ENCODE results near the gene GLP2R. TPM values are rescaled to one million over a fixed set of nuclear protein-coding genes. Genes with fewer than 3 reads are reported as not detected.

The GLP2R gene
- total RNA-seq, 3 donors from 2014 or later, result 2.0 to 4.2 (median 3.7) TPM

- no peak overlapping the region for H3K4me3 ChIP-seq
- DNase-seq (ENCODE audit: low spot score in 2 of 2), result no peak
- H3K27ac ChIP-seq, result no peak overlapping the region
- H3K9me3 ChIP-seq, result no peaks in the 10 kb centered on the region
- H3K4me1 ChIP-seq, result no peaks in the 10 kb centered on the region
- H3K36me3 ChIP-seq, result no peaks in the 10 kb centered on the region
- intact Hi-C loops (cut with DNase I; ENCODE audit: low total_unique reads), result no loop called here
- H3K27me3 ChIP-seq, result no peaks in the 10 kb centered on the region
- TF ChIP-seq CTCF (IDR thresholded peaks at IDR 0.05) (no peak), POLR2AphosphoS5 (IDR thresholded peaks at IDR 0.05) (no peak), POLR2A (IDR thresholded peaks at IDR 0.05) (no peak)
These were observed 14.2 kb upstream of the GLP2R start for GRCh38 chr17:9811537-9811936.

GRCh38 chr17:9813166-9813565 lies 12.6 kb upstream of the GLP2R start:
- no peaks in the 10 kb centered on the region for H3K27me3 ChIP-seq
- no peak overlapping the region for H3K27ac ChIP-seq
- H3K36me3 ChIP-seq, result no peaks in the 10 kb centered on the region
- intact Hi-C loops (cut with DNase I; ENCODE audit: low total_unique reads), result no loop called here
- H3K9me3 ChIP-seq, result no peaks in the 10 kb centered on the region
- H3K4me1 ChIP-seq, result no peaks in the 10 kb centered on the region
- TF ChIP-seq POLR2AphosphoS5 (IDR thresholded peaks at IDR 0.05) (no peak), CTCF (IDR thresholded peaks at IDR 0.05) (no peak)
- H3K4me3 ChIP-seq, result no peak overlapping the region
- DNase-seq (ENCODE audit: low spot score in 2 of 2), result no peak

- Histone ChIP-seq H3K27me3 (no peaks in the 10 kb centered on the region), H3K36me3 (no peaks in the 10 kb centered on the region), H3K9me3 (no peaks in the 10 kb centered on the region), H3K4me3 (no peak overlapping the region), H3K4me1 (no peaks in the 10 kb centered on the region), H3K27ac (no peak overlapping the region)
- intact Hi-C loops (cut with DNase I; ENCODE audit: low total_unique reads), result no loop called here
- TF ChIP-seq POLR2AphosphoS5 (IDR thresholded peaks at IDR 0.05) (no peak), CTCF (IDR thresholded peaks at IDR 0.05) (no peak), POLR2A (IDR thresholded peaks at IDR 0.05) (no peak)
- DNase-seq (ENCODE audit: low spot score in 2 of 2), result no peak
These were observed 11.3 kb upstream of the GLP2R start for GRCh38 chr17:9814337-9814945.

- H3K4me3 ChIP-seq, result no peak overlapping the region
- intact Hi-C loops (cut with DNase I; ENCODE audit: low total_unique reads), result no loop called here
- no peak overlapping the region for H3K27ac ChIP-seq
- no peaks in the 10 kb centered on the region for H3K4me1 ChIP-seq
- no peaks in the 10 kb centered on the region for H3K9me3 ChIP-seq
- no peak for DNase-seq (ENCODE audit: low spot score in 2 of 2)
- TF ChIP-seq POLR2AphosphoS5 (IDR thresholded peaks at IDR 0.05) (no peak), POLR2A (IDR thresholded peaks at IDR 0.05) (no peak), CTCF (IDR thresholded peaks at IDR 0.05) (no peak)
- H3K27me3 ChIP-seq, result no peaks in the 10 kb centered on the region
- H3K36me3 ChIP-seq, result no peaks in the 10 kb centered on the region
These were observed 9.3 kb upstream of the GLP2R start for GRCh38 chr17:9816472-9816871.

- H3K4me3 ChIP-seq, result no peak overlapping the region
- TF ChIP-seq CTCF (IDR thresholded peaks at IDR 0.05) (no peak), POLR2AphosphoS5 (IDR thresholded peaks at IDR 0.05) (no peak), POLR2A (IDR thresholded peaks at IDR 0.05) (no peak)
- H3K4me1 ChIP-seq, result no peaks in the 10 kb centered on the region
- peak in 1 of 2 donors; percentile 33 for DNase-seq (ENCODE audit: low spot score in 2 of 2)
- no peak overlapping the region for H3K27ac ChIP-seq
- H3K36me3 ChIP-seq, result no peaks in the 10 kb centered on the region
- H3K9me3 ChIP-seq, result no peaks in the 10 kb centered on the region
- no peaks in the 10 kb centered on the region for H3K27me3 ChIP-seq
- intact Hi-C loops (cut with DNase I; ENCODE audit: low total_unique reads), result no loop called here
These were observed 8.6 kb upstream of the GLP2R start for GRCh38 chr17:9817086-9817485.
